H1 (cell line): Measurements from ENCODE around the gene GABRR1. TPM values are rescaled to one million over a fixed set of nuclear protein-coding genes. Genes with fewer than 3 reads are reported as not detected.

ENCODE experiments used
- JUN ChIP-seq: IDR thresholded peaks from 2 replicates; pipeline ENCODE4 v1.6.1; 2011; ENCODE audit warnings: low read depth, mild to moderate bottlenecking, improper control_type of control experiment, low read length
- POLR2A ChIP-seq, 2 experiments: IDR thresholded peaks; 1 replicate in 1 of 2; 2 replicates in 1 of 2; pipeline ENCODE4 v1.6.1; 2011; ENCODE audit warnings: low read depth in 2 of 2, low read length in 2 of 2, mild to moderate bottlenecking in 2 of 2; ENCODE audit errors: control extremely low read depth in 1 of 2
- polyA plus RNA-seq, 7 experiments: library from polyadenylated mRNA; depleted of rRNA in 3 of 7; stranded (reverse) in 5 of 7; unstranded in 2 of 7; fragments of >200 nt in 5 of 7; fragments of 200-250 nt in 2 of 7; gene quantifications; 1 replicate in 5 of 7; 2 replicates in 1 of 7; 4 replicates in 1 of 7; pipeline versions ENCODE4 v1.2.1 to v1.2.3, GENCODE V29; 2011 to 2013; ENCODE audit warnings: missing spikeins in 2 of 7, mixed read lengths in 2 of 7
- total RNA-seq: library from RNA; stranded (reverse); fragmentation: NEBNext Ultra II Directional; extraction: Animal tissue kit (Norgen Biotek cat#: 25700); gene quantifications from 2 replicates; pipeline ENCODE4 v1.2.1, GENCODE V29; 2021

GABRR1 gene
- total and polyA plus RNA-seq, 2 of the 8 experiments (the other 6 are each of a cell fraction or from before 2014, with no cell fraction given) = 0.60 to 0.63 TPM

- TF ChIP-seq JUN (no peak), POLR2A (IDR thresholded peaks at IDR 0.05; ENCODE audit: control extremely low read depth in 1 of 2, low read depth in 2 of 2, low read length in 2 of 2) (no peak)
Measured at GRCh38 chr6:89183294-89183693, 33.9 kb downstream of the GABRR1 start (continued).
